Astrocyte of the cerebellum (primary cell): ENCODE data around the gene CD79B.

Source experiments
- DNase-seq: peaks from one replicate; pipeline ENCODE4 v3.0.0-alpha.2; 2011; ENCODE audit warnings: low read depth
- H3K4me3 ChIP-seq: 2 replicates; pipeline ENCODE4 v1.5.1; 2011; ENCODE audit warnings: mild to moderate bottlenecking, low read depth, low read length, moderate library complexity
- CTCF ChIP-seq: IDR thresholded peaks from 2 replicates; pipeline ENCODE4 v1.5.1; 2012; ENCODE audit warnings: low read length, low read depth, moderate library complexity, mild to moderate bottlenecking; ENCODE audit errors: missing control alignments
- in situ Hi-C: cut with HindIII; loops from 2 replicates; pipeline ENCODE4 v1.10.0; 2017; ENCODE audit warnings: low sequenced_read_pairs

Gene CD79B

GRCh38 chr17:63931981-63932561 is at the start of gene CD79B:
TSS of gene CD79B (minus strand) at chr17:63932331. CDS start at chr17:63932261, 70 bp downstream.
- DNase-seq = no peak
- no peak within 1 kb of the TSS for H3K4me3 ChIP-seq
- in situ Hi-C loops = no loop called here
- no peak for TF ChIP-seq CTCF

- in situ Hi-C loops = no loop called here
- TF ChIP-seq CTCF = no peak
- DNase-seq = no peak
- H3K4me3 ChIP-seq = no peak overlapping the region
Observed at GRCh38 chr17:63978272-63979200, 46.4 kb upstream of the CD79B start.

- no peak overlapping the region for H3K4me3 ChIP-seq
- DNase-seq = no peak
- no peak for TF ChIP-seq CTCF
- in situ Hi-C loops = no loop called here
Observed at GRCh38 chr17:63976702-63977101, 44.6 kb upstream of the CD79B start.

GRCh38 chr17:63975541-63976092 is 43.5 kb upstream of the CD79B start:
- no peak for TF ChIP-seq CTCF
- in situ Hi-C loops = no loop called here
- no peak for DNase-seq

GRCh38 chr17:63974594-63975192 is 42.6 kb upstream of the CD79B start:
- no peak for DNase-seq
- in situ Hi-C loops = no loop called here
- no peak overlapping the region for H3K4me3 ChIP-seq
- no peak for TF ChIP-seq CTCF

More at GRCh38 chr17:63975541-63976092, 43.5 kb upstream of the CD79B start:
- H3K4me3 ChIP-seq = no peak overlapping the region

GRCh38 chr17:63973930-63974593 is 41.9 kb upstream of the CD79B start:
- no peak for TF ChIP-seq CTCF
- H3K4me3 ChIP-seq = no peak overlapping the region
- in situ Hi-C loops = no loop called here
- no peak for DNase-seq
